GM12865 (cell line): ENCODE results near the gene GOLGA2.
"Not testable (repeated sequence)": the region's sequence is repeated elsewhere in the genome, so short reads cannot be mapped to it uniquely, and the experiment has no call there.

ENCODE experiments used
- DNase-seq: peaks from one replicate; pipeline ENCODE4 v3.0.0; 2010; ENCODE audit warnings: low read depth
- H3K4me3 ChIP-seq: 2 replicates; pipeline ENCODE4 v1.5.1; 2011; ENCODE audit warnings: mild to moderate bottlenecking, low read depth, low read length, control low read depth
- CTCF ChIP-seq: IDR thresholded peaks from 2 replicates; pipeline ENCODE4 v1.5.1; 2011; ENCODE audit warnings: low read length, control low read depth, low read depth, inconsistent platforms; ENCODE audit not compliant: insufficient read depth; ENCODE audit errors: missing control alignments

GOLGA2 gene

GRCh38 chr9:128232528-128233428, 43.0 kb downstream of the GOLGA2 start:
- no peak for TF ChIP-seq CTCF
- DNase-seq: no peak
- H3K4me3 ChIP-seq: no peak overlapping the region

GRCh38 chr9:128231638-128232527, 43.9 kb downstream of the GOLGA2 start:
- no peak for TF ChIP-seq CTCF
- H3K4me3 ChIP-seq: no peak overlapping the region
- no peak for DNase-seq

- H3K4me3 ChIP-seq, DNase-seq: not testable (repeated sequence)
Measured at GRCh38 chr9:128230897-128231296, 44.9 kb downstream of the GOLGA2 start.

GRCh38 chr9:128226412-128226801, 49.4 kb downstream of the GOLGA2 start:
- TF ChIP-seq CTCF: no peak
- no peak for DNase-seq
- H3K4me3 ChIP-seq: no peak overlapping the region

- TF ChIP-seq CTCF: no peak
- DNase-seq: no peak
- no peak overlapping the region for H3K4me3 ChIP-seq
Measured at GRCh38 chr9:128225770-128226411, 49.9 kb downstream of the GOLGA2 start.

GRCh38 chr9:128224877-128225276, 50.9 kb downstream of the GOLGA2 start:
- no peak for TF ChIP-seq CTCF
- DNase-seq: no peak
- H3K4me3 ChIP-seq: no peak overlapping the region
